ENCODE data around the gene EXOSC10.

GRCh38 chr1:11044849-11045427 is 54.7 kb downstream of the EXOSC10 start:
- no peak for TF ChIP-seq POLR2A (IDR thresholded peaks at IDR 0.05)
- TF ChIP-seq POLR2AphosphoS5 (IDR thresholded peaks at IDR 0.05): no peak
